ENCODE measurements around the gene HMCN1. TPM values are rescaled to one million over a fixed set of nuclear protein-coding genes. Genes with fewer than 3 reads are reported as not detected.
A peak's percentile ranks its signal among the peaks of the same experiment; 100 is the strongest.

The HMCN1 gene
- polyA plus RNA-seq, 1 donor from 2014 or later = 0.66 TPM

DNA sequence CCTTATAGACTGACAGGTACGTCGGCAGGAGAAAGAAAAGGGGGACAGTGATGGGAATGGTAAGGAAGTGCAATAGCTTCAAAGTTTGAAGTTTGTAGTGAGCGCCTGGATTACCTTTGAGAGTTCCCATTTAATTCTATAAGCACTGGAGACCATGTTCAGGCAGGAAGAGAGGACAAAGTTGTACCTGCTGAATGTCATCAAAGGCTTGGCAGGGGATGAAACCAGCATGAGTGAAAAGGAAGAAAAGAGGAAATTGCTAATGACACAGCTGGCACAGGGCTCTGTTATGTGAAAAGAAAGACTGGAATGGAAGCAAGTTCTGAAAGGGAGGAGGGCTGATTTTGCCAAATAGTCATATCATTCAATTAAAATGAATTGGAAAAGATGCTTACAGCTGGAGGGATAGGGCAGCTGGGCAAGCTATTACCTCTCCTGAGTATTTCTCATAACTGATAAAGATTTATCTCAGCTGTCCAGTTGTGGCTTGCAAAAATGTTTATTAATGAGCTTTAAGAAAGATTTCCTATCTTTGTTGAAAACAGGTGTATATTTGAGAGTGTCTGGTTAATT lies 109.2 kb downstream of the HMCN1 start:
- Histone ChIP-seq H3K79me2 (replicated peaks; ENCODE audit: insufficient read depth, low read length) (no peaks in the 10 kb centered on the region), H3K9ac (ENCODE audit: low read length) (no peak overlapping the region), H3K4me2 (ENCODE audit: low read length) (no peak overlapping the region), H2AFZ (ENCODE audit: low read depth, low read length) (no peak overlapping the region), H3K4me3 (ENCODE audit: low read length) (no peak overlapping the region), H3F3A (ENCODE audit: insufficient read depth, low read length, poor library complexity, severe bottlenecking) (no peaks in the 10 kb centered on the region), H3K36me3 (ENCODE audit: insufficient read depth, low read length) (no peaks in the 10 kb centered on the region), H3K9me2 (ENCODE audit: insufficient read depth, low read length) (no peaks in the 10 kb centered on the region), H3K27ac (ENCODE audit: low read length) (no peak overlapping the region), H4K20me1 (ENCODE audit: insufficient read depth) (no peaks in the 10 kb centered on the region), H3K27me3 (ENCODE audit: insufficient read depth, low read depth, low read length) (no peaks in the 10 kb centered on the region), H3K9me3 (ENCODE audit: low read length) (no peaks in the 10 kb centered on the region)
- TF ChIP-seq SMC3 (conservative IDR thresholded peaks at IDR 0.05; ENCODE audit: poor library complexity) (no peak), EZH2 (IDR thresholded peaks at IDR 0.05; ENCODE audit: borderline replicate concordance, insufficient read depth, low read length, poor library complexity, severe bottlenecking) (no peak), POLR2AphosphoS5 (IDR thresholded peaks at IDR 0.05) (no peak), RAD21 (conservative IDR thresholded peaks at IDR 0.05) (no peak)
- TF ChIP-seq, protein P1, sequence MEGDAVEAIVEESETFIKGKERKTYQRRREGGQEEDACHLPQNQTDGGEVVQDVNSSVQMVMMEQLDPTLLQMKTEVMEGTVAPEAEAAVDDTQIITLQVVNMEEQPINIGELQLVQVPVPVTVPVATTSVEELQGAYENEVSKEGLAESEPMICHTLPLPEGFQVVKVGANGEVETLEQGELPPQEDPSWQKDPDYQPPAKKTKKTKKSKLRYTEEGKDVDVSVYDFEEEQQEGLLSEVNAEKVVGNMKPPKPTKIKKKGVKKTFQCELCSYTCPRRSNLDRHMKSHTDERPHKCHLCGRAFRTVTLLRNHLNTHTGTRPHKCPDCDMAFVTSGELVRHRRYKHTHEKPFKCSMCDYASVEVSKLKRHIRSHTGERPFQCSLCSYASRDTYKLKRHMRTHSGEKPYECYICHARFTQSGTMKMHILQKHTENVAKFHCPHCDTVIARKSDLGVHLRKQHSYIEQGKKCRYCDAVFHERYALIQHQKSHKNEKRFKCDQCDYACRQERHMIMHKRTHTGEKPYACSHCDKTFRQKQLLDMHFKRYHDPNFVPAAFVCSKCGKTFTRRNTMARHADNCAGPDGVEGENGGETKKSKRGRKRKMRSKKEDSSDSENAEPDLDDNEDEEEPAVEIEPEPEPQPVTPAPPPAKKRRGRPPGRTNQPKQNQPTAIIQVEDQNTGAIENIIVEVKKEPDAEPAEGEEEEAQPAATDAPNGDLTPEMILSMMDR (IDR thresholded peaks at IDR 0.05; ENCODE audit: poor library complexity, severe bottlenecking) = no peak

DNA sequence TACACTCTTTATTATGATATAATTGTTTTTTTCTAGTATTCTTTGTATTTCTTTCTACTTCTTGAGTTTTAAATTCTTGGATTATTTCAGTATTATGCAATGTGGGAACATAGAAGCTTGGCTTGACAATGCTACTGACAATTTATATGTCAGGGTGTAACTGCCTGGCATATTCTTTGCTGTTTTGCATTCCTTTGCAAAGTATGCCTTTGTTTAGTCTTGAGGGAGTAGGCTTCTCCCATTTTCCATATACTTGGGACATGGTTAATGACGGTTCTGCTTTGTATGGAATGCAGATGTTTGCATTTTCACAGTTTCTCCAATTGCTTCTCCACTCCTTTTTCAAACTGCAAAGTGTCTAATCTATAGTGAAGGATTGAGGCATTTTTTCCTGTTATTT lies 109.8 kb downstream of the HMCN1 start:
- Histone ChIP-seq H3K36me3 (ENCODE audit: insufficient read depth, low read length) (no peaks in the 10 kb centered on the region), H2AFZ (ENCODE audit: low read depth, low read length) (no peak overlapping the region), H3K79me2 (replicated peaks; ENCODE audit: insufficient read depth, low read length) (no peaks in the 10 kb centered on the region), H3K27me3 (ENCODE audit: insufficient read depth, low read depth, low read length) (no peaks in the 10 kb centered on the region), H3K9ac (ENCODE audit: low read length) (no peak overlapping the region), H3K9me2 (ENCODE audit: insufficient read depth, low read length) (no peaks in the 10 kb centered on the region), H3K27ac (ENCODE audit: low read length) (no peak overlapping the region), H3K9me3 (ENCODE audit: low read length) (no peaks in the 10 kb centered on the region), H3K4me3 (ENCODE audit: low read length) (no peak overlapping the region), H4K20me1 (ENCODE audit: insufficient read depth) (no peaks in the 10 kb centered on the region), H3K4me2 (ENCODE audit: low read length) (no peak overlapping the region), H3F3A (ENCODE audit: insufficient read depth, low read length, poor library complexity, severe bottlenecking) (no peaks in the 10 kb centered on the region)
- TF ChIP-seq, protein P1 (IDR thresholded peaks at IDR 0.05; ENCODE audit: poor library complexity, severe bottlenecking) = no peak
- TF ChIP-seq, protein P2, sequence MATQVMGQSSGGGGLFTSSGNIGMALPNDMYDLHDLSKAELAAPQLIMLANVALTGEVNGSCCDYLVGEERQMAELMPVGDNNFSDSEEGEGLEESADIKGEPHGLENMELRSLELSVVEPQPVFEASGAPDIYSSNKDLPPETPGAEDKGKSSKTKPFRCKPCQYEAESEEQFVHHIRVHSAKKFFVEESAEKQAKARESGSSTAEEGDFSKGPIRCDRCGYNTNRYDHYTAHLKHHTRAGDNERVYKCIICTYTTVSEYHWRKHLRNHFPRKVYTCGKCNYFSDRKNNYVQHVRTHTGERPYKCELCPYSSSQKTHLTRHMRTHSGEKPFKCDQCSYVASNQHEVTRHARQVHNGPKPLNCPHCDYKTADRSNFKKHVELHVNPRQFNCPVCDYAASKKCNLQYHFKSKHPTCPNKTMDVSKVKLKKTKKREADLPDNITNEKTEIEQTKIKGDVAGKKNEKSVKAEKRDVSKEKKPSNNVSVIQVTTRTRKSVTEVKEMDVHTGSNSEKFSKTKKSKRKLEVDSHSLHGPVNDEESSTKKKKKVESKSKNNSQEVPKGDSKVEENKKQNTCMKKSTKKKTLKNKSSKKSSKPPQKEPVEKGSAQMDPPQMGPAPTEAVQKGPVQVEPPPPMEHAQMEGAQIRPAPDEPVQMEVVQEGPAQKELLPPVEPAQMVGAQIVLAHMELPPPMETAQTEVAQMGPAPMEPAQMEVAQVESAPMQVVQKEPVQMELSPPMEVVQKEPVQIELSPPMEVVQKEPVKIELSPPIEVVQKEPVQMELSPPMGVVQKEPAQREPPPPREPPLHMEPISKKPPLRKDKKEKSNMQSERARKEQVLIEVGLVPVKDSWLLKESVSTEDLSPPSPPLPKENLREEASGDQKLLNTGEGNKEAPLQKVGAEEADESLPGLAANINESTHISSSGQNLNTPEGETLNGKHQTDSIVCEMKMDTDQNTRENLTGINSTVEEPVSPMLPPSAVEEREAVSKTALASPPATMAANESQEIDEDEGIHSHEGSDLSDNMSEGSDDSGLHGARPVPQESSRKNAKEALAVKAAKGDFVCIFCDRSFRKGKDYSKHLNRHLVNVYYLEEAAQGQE (IDR thresholded peaks at IDR 0.05; ENCODE audit: borderline replicate concordance) = peak; percentile 38
